HG03103 (cell line): ENCODE measurements around the gene SSRP1.
"Not testable (repeated sequence)": the region's sequence is repeated elsewhere in the genome, so short reads cannot be mapped to it uniquely, and the experiment has no call there.

Experiments used
- ATAC-seq: cut with Tn5 transposase; IDR thresholded peaks from one replicate; pipeline ENCODE4 v1.9.1; 2021; ENCODE audit warnings: low read depth; ENCODE audit not compliant: unreplicated experiment

Gene SSRP1, protein sequence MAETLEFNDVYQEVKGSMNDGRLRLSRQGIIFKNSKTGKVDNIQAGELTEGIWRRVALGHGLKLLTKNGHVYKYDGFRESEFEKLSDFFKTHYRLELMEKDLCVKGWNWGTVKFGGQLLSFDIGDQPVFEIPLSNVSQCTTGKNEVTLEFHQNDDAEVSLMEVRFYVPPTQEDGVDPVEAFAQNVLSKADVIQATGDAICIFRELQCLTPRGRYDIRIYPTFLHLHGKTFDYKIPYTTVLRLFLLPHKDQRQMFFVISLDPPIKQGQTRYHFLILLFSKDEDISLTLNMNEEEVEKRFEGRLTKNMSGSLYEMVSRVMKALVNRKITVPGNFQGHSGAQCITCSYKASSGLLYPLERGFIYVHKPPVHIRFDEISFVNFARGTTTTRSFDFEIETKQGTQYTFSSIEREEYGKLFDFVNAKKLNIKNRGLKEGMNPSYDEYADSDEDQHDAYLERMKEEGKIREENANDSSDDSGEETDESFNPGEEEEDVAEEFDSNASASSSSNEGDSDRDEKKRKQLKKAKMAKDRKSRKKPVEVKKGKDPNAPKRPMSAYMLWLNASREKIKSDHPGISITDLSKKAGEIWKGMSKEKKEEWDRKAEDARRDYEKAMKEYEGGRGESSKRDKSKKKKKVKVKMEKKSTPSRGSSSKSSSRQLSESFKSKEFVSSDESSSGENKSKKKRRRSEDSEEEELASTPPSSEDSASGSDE

DNA sequence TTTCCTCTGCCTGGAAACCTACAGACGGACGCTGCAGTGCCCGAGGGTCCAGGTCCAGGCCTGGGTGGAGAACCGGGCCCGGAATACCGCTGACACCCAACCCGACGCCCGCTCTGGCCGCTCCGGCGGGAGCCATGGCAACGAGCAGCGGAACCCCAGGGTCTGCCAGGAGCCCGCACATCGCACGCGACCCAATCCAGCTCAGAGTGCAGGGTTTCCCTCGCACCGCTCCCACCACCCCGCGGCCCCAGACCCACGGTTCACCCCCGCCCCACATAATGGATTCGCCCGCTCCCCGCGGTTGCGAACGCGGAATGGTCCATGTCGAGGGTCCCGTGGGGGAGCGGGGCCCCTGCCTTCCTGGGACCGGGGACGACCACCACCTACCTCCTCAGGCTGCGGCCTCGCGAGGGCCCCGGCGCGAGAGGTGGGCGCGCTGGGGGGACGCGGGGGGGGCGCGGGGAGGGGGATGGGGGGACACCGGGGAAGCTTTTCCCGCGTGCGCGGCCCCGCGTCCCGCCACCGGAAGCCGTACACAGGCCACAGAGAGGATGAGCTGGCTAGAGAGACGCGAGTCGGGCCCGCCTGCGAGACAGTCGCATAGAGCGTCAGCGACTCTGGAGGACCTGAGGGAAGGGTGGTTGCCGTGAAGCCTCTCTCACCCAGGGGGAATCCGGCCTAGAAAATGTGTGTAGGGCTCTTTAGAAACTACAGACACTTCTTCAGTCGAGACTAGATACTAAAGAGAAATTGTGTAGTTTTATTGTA lies at the start of gene SSRP1:
TSS of gene SSRP1 (minus strand) at position 550 of the 768 bp plus-strand sequence. CDS start 771 bp downstream, outside the sequence.
- ATAC-seq = peak; percentile 99

DNA sequence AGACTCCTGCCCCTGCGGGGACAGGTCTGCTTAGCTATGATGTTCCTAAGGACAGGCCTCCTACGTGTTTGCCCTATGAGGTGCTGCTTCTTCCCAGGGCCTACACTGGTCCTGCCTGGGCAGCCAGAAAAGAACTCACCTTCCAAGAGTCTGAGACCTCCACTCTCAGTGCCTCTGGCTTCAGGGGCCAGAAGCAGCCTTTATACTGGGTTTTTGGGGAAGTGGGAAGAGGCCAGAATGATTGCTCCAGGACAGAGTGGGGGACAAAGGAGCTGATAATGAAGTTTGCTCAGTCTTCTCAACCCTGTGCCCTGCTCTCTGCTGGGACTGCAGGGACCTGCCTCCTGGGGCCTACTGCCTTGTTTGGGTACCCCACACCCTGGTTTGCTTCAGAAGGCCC lies 45.3 kb upstream of the SSRP1 start, which contains the start of gene PRG3:
TSS of gene PRG3 (minus strand) at position 176 of the 400 bp plus-strand sequence. CDS start 442 bp downstream, outside the sequence.
- no peak for ATAC-seq

DNA sequence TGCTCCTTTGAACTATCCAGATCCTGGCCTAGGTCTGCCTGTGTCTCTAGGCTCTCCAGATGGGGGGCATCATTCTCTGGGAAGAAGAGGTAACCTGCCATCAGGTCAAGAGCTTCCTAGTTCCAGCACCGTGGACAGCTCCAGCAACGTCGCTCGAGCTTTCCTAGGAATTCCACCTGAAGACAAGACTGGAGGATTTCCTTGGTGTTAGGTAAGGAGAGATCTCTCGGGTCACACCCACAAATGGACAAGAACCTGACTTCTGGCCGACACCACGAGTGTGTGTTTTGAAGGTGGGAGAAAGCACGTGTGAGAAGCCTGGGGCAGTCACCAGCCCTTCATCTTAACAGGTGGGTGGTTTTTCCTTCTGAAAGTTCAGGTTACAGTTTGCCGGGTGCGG lies 44.0 kb upstream of the SSRP1 start:
- no peak for ATAC-seq

DNA sequence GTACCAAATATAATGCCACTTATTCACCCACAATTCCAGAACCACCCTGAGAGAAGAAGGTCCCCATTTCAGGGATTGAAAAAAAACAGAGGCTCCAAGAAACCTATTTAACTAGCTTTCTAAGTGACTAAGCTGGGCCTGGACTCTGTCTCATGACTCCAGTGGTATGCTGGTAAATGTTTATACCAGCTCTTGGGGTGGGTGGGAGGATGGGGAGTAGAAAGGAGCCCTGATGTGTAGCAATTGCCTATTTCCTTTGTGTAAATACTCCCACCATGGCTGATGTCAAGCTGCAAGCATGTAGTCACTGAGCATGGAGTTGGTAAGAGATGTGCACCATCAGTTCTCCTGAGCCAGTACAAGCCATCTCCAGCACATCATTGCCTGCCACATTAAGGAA lies 42.5 kb upstream of the SSRP1 start:
- no peak for ATAC-seq

DNA sequence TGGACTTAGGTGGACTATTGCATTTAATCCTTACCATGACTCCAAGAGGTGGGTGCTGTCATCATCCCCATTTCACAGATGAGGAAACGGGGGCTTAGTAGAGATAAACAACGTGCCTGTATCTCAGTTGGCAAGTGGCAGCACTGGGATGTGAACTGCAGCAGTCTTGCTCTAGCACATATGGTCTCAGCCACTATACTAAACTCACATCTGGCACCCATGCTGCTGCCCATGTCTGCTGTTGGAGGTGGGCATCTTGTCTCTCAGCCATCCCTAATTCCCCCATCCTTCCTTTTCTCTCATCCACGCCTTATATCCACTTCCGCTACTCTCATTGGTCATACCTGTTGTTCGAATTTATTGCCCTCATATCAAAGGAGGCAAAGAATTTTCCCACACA lies 41.4 kb upstream of the SSRP1 start:
- no peak for ATAC-seq

DNA sequence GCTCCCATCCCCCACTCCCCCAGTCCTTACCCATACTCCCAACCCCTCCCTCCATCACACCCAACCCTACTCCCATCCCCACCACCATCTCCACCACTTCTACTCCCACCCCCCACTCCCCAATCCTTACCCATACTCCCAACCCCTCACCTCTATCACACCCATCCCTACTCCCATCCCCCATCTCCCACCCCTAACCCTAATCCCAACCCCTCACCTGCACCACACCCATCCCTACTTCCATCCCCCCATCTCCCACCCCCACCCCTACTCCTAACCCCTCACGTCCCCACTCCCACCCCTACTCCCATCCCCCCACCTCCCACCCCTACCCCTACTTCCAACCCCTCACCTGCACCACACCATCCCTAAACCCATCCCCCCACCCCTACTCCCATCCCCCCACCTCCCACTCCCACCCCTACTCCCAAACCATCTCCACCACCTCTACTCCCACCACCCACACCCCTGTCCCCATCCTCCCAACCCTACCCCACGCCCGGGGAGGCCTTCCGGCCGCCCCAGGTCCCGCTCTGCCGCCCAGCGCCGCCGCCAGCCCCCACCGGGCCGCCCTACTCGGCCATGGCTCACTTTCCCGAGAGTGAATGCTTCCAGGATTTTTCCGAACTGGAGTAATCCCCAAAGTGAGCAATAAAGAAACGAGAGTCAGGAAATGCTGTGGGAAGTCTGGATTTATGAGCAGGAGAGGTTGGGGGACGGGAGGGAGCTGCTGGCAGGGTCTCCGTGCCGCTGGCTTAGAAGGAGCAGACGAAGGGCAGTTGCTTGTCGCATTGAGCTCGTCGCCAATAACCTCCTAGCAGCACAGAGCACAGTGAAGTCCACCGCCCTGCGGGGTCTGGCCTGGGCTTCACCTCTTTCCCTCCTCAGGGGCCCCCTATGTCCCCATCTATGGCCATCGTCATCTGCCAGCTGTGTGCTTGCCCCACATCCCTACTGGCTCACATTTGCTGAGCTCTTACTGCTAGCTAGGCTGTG lies 40.7 kb upstream of the SSRP1 start:
- ATAC-seq = no peak

DNA sequence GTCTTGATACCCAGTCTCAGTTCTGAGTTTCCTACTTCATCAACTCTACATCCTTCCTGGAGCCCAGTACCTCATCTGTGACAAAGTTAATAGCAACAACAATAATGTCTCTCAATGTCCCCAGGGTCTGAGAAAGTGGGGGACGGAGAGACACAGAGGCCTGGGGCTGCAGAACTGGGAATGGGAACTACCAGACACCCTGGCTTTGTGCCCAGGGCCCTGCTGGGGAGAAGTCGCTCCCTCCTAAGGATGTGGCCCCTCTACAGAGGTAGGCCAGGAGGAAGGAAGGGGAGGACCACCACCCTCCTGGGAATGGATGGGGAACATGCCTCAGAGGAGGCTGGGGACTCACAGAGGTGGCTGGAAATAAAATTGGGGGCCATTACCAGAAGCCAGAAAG lies 39.8 kb upstream of the SSRP1 start:
- ATAC-seq = no peak

DNA sequence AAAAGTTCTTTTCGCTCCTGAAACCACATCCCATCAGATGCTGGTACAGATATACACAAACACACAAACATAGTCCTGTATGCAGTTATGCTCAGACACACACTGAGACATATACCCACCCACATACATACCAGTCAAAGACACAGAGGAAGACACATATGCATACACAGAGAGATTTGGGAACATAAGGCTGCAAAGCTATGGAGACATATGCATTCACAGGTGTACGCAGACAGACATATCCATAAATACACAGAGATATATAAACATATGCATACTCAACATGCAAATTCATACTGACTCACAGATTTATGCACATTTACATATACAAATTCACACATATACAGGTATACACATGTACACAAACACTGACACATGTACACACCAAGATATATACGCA lies 39.3 kb upstream of the SSRP1 start:
- ATAC-seq = no peak

DNA sequence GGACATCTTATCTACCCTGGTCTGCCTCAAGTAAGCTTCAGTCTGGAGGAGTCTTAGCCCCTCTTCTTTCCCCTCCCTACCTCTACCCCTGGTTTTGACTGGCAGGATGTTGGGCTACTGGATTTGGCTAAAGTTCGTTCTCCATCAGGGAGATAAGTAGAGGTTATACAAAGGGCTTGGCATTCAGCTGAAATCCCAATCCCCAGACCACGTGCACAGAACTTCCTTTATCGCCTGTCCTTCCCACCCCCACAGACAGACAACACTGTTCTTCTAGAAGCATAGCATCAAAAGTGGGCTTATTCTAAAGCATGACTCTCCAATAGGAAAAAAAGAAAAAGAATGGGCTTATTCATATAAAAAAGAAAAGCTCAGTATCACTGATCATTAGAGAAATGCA lies 37.5 kb upstream of the SSRP1 start:
- ATAC-seq = no peak

DNA sequence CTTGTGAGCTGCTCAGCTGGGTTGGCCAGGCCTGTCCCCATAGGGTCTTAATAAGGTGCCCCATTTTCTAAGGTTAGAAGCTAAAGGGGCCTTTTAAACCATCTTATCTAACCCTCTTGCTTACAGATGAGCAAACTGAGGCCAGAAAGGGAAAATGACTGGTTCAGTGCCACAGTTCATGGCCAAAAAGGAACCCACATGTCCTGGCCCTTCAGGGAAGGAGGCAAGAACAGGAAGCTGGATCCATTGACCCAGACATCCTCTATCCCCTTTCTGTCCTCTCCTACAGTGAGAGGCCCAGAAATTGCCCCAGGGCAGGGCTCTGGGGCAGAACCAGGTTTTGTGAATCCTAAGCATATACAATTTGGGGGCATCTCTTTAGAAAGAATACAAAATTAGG lies 35.2 kb upstream of the SSRP1 start:
- ATAC-seq = no peak

DNA sequence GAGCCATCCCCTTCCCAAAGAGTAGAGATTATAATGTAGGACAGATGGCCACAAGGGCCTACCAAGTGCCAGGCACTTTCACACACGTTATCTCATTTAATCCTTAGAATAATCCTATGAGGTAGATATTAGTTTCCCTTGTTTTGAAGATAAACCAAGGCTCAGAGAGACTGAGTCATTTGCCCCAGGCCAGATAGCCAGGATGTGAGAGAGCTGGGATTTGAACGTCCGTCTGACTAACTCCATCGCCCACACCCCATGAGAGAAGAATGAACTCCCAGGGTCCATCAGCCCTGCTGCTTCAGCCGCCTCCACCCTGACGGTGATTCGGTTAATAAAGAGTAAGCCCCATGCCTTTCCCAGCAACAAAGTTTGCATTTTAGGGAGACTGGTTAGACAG lies 34.6 kb upstream of the SSRP1 start:
- no peak for ATAC-seq

DNA sequence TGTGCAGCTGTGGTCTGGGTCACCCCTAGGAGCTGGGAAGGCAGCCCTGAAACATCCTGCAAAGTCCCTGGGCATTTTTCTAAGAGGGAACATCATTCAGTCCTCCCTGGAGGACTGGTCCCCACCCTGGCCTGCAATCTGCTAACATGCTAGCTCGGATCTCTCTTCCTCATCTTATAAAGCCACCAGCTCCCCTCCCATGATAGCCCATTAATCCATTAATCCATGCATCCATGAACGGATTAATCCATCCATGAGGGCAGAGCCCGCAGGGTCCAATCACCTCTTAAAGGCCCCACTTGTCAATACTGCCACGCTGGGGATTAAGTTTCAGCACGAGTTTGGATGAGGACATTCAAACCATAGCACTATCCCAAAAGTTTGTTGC lies 33.1 kb upstream of the SSRP1 start:
- no peak for ATAC-seq

DNA sequence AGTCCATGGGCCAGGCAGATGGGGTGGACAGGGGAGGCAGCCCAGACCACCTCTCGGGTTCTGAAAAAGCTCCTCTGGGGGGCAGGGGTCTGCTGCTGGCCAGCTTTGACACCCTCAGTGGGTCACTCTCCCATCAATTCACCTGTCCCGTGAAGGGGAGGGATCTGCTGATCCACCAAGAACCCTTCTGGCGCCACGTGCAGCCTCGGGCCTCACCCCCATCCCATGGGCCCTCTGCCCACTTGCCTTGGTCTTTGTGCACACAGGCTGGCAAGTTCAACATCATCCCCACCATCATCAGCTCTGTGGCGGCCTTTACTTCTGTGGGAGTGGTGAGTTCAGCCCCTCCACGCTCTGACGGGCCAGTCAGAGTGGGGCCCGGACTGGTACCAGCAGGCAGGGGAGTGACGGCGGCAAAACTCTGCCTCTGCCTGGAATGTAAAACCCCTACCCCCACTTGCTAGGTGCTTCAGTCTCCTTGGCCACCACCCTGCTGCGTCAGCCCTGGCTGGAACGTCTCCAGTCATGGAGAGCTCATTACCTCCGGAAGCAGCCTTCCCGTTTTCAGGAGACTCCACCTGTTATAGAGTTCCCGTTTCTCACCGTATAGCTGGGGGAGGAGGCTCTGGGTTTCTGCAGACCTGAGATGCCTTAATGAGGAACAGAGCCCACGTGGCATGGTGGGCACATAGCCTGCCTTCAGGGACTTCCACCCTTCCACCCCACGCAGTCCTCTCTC lies 32.6 kb upstream of the SSRP1 start:
- ATAC-seq = no peak

DNA sequence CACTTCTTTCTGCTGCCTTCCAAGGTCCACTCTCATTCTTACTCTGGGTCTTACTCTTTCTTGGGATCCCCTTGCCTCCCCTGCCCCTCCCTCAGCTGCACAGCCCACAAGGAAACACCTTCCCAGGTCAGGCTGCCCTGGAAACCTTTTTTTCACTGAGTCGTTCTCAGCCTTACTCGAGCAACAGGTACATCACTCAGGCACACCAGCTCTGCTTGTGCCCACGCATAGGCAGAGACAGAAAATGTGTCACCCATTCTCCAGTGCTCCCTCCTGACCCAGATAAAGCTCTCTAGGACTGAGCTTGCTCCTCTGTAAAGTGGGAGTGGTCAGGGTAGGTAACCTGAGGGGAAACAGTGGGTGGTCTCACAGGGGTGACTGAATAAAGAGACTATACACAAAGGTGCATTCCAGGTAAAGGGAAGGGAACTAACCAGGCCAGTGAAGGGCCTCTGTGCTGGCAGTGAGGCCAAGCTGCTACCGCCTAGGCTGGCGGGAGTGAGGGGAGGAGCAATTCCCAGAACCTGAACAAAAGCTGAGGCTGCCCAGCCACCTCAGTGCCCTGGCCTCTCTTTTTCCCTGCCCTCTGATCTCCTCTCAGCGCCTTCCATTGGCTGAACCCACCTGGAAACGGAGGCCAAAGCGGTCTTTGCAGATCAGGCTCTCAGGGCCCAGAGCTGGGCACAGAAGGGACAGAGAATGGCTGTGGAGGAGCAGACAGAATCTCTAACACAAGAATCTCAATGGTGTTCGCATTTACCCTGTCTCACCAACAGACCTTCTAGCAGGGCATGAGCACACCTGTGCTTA lies 29.4 kb upstream of the SSRP1 start:
- no peak for ATAC-seq

DNA sequence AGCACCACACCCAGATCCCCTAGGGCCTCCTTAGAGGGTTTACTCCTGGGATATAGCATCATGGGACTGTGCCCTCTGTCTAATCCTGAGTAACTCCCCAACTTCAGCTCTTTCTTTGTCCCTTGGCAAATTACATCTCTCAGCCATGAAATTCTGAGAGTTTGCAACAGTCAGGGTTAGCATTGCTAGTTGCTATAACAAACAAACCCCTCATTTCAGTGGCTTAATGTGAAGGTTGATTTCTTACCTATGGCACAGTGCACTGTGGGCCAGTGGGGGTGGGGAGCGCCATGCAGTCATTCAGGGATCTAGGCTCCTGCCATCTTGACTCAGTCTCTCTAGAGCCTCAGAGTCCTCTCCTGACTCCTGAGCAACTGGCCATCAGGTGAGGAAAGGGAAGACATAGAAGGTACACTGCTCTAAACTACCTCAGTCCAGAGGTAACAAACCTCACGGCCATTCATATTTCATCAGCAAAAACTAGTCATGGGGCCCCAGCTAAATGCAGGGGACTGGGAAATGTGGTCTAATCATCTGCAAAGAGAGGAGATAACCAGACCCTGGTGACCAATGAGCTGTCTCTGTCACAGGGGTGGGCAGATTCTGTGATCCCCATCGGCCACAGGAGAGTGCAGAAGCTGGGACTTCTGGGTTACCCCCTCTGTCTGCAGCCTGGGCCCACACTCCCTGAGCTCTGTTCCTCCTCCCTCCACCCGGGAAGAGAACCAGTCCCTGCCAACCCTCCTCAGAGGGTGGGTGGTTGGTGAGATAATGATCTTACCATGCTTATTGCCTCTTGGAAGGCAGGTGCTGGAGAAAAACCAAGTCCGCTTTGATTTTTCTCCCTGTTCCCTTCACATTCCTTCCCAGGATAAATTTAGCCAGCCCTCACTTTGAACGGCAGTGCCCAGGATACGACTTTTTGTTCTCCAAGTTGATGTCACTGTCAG lies 27.7 kb upstream of the SSRP1 start:
- no peak for ATAC-seq

DNA sequence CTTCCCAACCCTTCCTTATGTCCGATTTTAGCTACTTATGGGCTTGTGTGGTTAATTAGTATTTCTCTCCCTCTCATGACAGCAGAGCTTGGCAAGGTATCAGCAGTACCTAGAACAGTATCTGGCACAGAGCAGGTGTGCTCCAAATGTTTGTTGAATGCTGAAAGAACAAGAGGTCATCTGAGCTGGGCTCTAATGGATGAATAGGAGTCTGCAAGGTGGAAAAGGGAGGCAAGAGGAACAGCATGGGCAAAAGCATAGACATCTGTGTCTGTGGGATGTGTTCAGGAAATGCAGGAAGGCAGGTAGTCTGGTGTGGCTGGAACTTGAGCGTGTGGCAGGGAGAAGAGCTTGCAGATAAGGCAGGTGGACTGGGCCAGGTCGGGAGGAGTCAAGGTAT lies 26.2 kb upstream of the SSRP1 start:
- ATAC-seq = no peak

DNA sequence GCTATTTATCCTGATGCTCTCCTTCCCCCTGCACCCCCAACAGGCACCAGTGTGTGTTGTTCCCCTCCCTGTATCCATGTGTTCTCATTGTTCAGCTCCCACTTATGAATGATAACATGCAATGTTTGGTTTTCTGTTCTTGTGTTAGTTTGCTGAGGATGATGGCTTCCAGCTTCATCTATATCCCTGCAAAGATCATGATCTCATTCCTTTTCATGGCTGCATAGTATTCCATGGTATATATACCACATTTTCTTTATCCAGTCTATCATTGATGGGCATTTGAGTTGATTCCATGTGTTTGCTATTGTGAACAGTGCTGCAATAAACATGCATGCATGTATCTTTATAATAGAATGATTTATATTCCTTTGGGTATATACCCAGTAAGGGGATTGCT lies 25.7 kb upstream of the SSRP1 start:
- not testable (repeated sequence) for ATAC-seq
